Measurements from ENCODE around the gene CAAP1. TPM values are rescaled to one million over a fixed set of nuclear protein-coding genes. Genes with fewer than 3 reads are reported as not detected.

Gene CAAP1
- total and polyA plus RNA-seq, 4 donors = 8.9 to 19.6 (median 11.3) TPM

GRCh38 chr9:26882154-26882553 is 10.4 kb downstream of the CAAP1 start:
- no peak for TF ChIP-seq RXRA (IDR thresholded peaks at IDR 0.05)
- no peak for TF ChIP-seq GABPA (IDR thresholded peaks at IDR 0.05 in 1 of 2, conservative IDR thresholded peaks at IDR 0.05 in 1 of 2)
- no peak for TF ChIP-seq FOXA1 (IDR thresholded peaks at IDR 0.05)
- no peak for TF ChIP-seq EGR1 (IDR thresholded peaks at IDR 0.05; ENCODE audit: low read depth in 2 of 2)
- no peak for TF ChIP-seq ZBTB33 (IDR thresholded peaks at IDR 0.05)
- no peak for TF ChIP-seq JUND (IDR thresholded peaks at IDR 0.05)
- no peak for TF ChIP-seq HNF4A (conservative IDR thresholded peaks at IDR 0.05)
- no peak for TF ChIP-seq REST (IDR thresholded peaks at IDR 0.05)
- TF ChIP-seq SP1 (IDR thresholded peaks at IDR 0.05) = no peak
- H3K9me3 ChIP-seq (ENCODE audit: control insufficient read depth in 4 of 4, low read length in 3 of 4) = no peaks in the 10 kb centered on the region
- H3K27ac ChIP-seq (ENCODE audit: low read depth in 1 of 2, low read length in 2 of 2) = no peak overlapping the region
- no peaks in the 10 kb centered on the region for H3K4me1 ChIP-seq (ENCODE audit: control insufficient read depth in 4 of 4, insufficient read depth in 4 of 4, low read length in 3 of 4)
- WGBS = 98% methylated on average over 3 of the region's 3 CpGs
- H3K27me3 ChIP-seq (ENCODE audit: control insufficient read depth in 4 of 4, insufficient read depth in 4 of 4, low read length in 3 of 4) = no peaks in the 10 kb centered on the region
- peaks cover 9 to 28% (median 19%) of the 10 kb centered on the region in 4 donors for H3K36me3 ChIP-seq (ENCODE audit: control insufficient read depth in 4 of 4, insufficient read depth in 3 of 4, low read depth in 1 of 4, low read length in 3 of 4)
- no peak overlapping the region for H3K9ac ChIP-seq (ENCODE audit: low read depth in 1 of 2, low read length in 2 of 2)
- H3K4me3 ChIP-seq (ENCODE audit: low read depth in 1 of 3, low read length in 3 of 3) = no peak overlapping the region
- DNase-seq (ENCODE audit: low spot score) = no peak

GRCh38 chr9:26880262-26880661 is 12.3 kb downstream of the CAAP1 start:
- 99% methylated on average over 4 of the region's 4 CpGs for WGBS

More at GRCh38 chr9:26880262-26880661, 12.3 kb downstream of the CAAP1 start:
- no peak overlapping the region for H3K27ac ChIP-seq (ENCODE audit: low read depth in 1 of 2, low read length in 2 of 2)
- H3K36me3 ChIP-seq (ENCODE audit: control insufficient read depth in 4 of 4, insufficient read depth in 3 of 4, low read depth in 1 of 4, low read length in 3 of 4) = peaks cover 9 to 28% (median 21%) of the 10 kb centered on the region in 4 donors
- no peaks in the 10 kb centered on the region for H3K9me3 ChIP-seq (ENCODE audit: control insufficient read depth in 4 of 4, low read length in 3 of 4)
- H3K4me1 ChIP-seq (ENCODE audit: control insufficient read depth in 4 of 4, insufficient read depth in 4 of 4, low read length in 3 of 4) = no peaks in the 10 kb centered on the region
- no peak overlapping the region for H3K4me3 ChIP-seq (ENCODE audit: low read depth in 1 of 3, low read length in 3 of 3)
- no peak overlapping the region for H3K9ac ChIP-seq (ENCODE audit: low read depth in 1 of 2, low read length in 2 of 2)
- no peak for DNase-seq (ENCODE audit: low spot score)
- no peak for TF ChIP-seq ATF3 (IDR thresholded peaks at IDR 0.05)
- TF ChIP-seq EGR1 (IDR thresholded peaks at IDR 0.05; ENCODE audit: low read depth in 2 of 2) = no peak
- no peak for TF ChIP-seq HNF4A (conservative IDR thresholded peaks at IDR 0.05)
- TF ChIP-seq MAX (IDR thresholded peaks at IDR 0.05) = no peak
- no peak for TF ChIP-seq RXRA (IDR thresholded peaks at IDR 0.05)
- no peak for TF ChIP-seq REST (IDR thresholded peaks at IDR 0.05)
- TF ChIP-seq SP1 (IDR thresholded peaks at IDR 0.05) = no peak
- TF ChIP-seq YY1 (IDR thresholded peaks at IDR 0.05) = no peak
- no peak for TF ChIP-seq FOXA2 (IDR thresholded peaks at IDR 0.05)
- no peak for TF ChIP-seq JUND (IDR thresholded peaks at IDR 0.05)
- TF ChIP-seq RAD21 (IDR thresholded peaks at IDR 0.05) = no peak
- TF ChIP-seq GABPA (IDR thresholded peaks at IDR 0.05 in 1 of 2, conservative IDR thresholded peaks at IDR 0.05 in 1 of 2) = no peak
- no peak for TF ChIP-seq FOXA1 (IDR thresholded peaks at IDR 0.05)
- no peak for TF ChIP-seq CTCF (IDR thresholded peaks at IDR 0.05; ENCODE audit: low read depth, low read length, missing input control)
- no peak for TF ChIP-seq ZBTB33 (IDR thresholded peaks at IDR 0.05)
- TF ChIP-seq TAF1 (conservative IDR thresholded peaks at IDR 0.05) = no peak
- TF ChIP-seq NR2F2 (IDR thresholded peaks at IDR 0.05) = no peak
- TF ChIP-seq HNF4G (IDR thresholded peaks at IDR 0.05) = no peak
- no peaks in the 10 kb centered on the region for H3K27me3 ChIP-seq (ENCODE audit: control insufficient read depth in 4 of 4, insufficient read depth in 4 of 4, low read length in 3 of 4)

Data from liver (tissue), 9 donors.